ENCODE results near the gene ADCY6.

DNA sequence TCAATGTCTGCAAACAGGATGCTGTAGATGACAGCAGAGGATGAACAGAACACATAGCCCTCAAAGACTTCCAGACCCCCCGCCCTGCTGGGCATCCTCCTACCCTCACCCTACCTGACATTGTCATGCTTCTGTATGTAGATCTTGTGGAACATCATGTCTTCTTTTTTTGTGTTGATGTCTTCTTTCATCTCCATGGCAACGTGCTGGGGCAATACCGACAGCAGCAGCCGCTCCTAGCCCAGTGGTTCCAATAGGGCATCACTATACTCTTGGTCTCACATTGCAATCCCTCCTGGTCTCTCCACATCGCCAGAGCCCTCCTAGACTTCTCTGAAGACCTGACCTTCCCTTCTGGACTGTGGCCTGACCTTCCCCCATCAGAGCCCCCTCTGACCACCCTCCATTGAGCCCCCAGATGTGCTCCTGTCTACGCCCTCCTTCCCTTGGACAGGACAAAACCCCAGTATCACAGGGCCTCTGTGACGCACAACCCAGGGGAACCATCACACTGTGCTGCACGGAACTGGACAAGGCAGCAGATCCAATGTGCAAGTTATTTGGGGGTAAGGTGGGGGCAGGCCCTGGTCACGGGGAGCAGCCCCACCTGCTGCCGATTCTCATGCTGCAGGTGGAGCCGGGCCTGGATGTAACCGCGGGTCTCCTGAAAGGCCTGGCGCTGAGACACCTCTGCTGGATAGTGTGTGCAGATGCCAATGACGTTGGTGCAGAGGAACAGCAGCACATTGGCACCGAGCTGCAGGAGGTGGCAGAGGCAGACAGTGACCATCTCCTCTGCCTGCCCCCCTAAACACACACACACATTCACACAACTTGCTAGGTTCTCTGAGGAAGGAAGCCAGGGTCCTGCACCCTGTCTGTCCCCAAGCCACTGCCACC, 11.1 kb downstream of the ADCY6 start:
- TF ChIP-seq, protein P1, sequence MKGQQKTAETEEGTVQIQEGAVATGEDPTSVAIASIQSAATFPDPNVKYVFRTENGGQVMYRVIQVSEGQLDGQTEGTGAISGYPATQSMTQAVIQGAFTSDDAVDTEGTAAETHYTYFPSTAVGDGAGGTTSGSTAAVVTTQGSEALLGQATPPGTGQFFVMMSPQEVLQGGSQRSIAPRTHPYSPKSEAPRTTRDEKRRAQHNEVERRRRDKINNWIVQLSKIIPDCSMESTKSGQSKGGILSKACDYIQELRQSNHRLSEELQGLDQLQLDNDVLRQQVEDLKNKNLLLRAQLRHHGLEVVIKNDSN (IDR thresholded peaks at IDR 0.05), result no peak
- no peak for TF ChIP-seq EP300 (IDR thresholded peaks at IDR 0.05; ENCODE audit: borderline replicate concordance)
- TF ChIP-seq EGR1 (IDR thresholded peaks at IDR 0.05), result no peak
